RWPE1 (cell line): Measurements from ENCODE around the gene TNFSF10.
"Not testable (repeated sequence)": the region's sequence is repeated elsewhere in the genome, so short reads cannot be mapped to it uniquely, and the experiment has no call there.

ENCODE experiments used
- CTCF ChIA-PET: fragments of 350-600 bp; sonication (Branson Sonifier 250); formaldehyde crosslinking; extraction: SDS; loops from one replicate; lab custom pipeline; 2021; lab: Yijun Ruan, JAX
- POLR2A ChIA-PET: fragments of 400-600 bp; formaldehyde crosslinking; extraction: SDS; loops from one replicate; lab custom pipeline; 2020; ENCODE audit warnings: antibody characterized with exemption; ENCODE audit not compliant: low non-redundant PET; lab: Yijun Ruan, JAX
- DNase-seq: peaks from one replicate; pipeline ENCODE4 v3.0.0; 2012; ENCODE audit warnings: low spot score
- H3K27ac ChIP-seq: fragments of 450-650 bp; 2 replicates; pipeline ENCODE4 v1.5.1; 2017
- CTCF ChIP-seq: fragments of 450-650 bp; conservative IDR thresholded peaks from 2 replicates; pipeline ENCODE4 v1.5.1; 2017; ENCODE audit warnings: low read depth, mild to moderate bottlenecking

TNFSF10 gene

GRCh38 chr3:172522871-172523818 is at the start of gene TNFSF10:
Gene TNFSF10, minus strand, starts transcription at chr3:172523430. Its CDS starts 46 bp downstream, at chr3:172523384.
- TF ChIP-seq CTCF, result no peak
- peak within 1 kb of the TSS; percentile 81 for H3K27ac ChIP-seq
- CTCF ChIA-PET, result interaction anchor here (0.6 to 0.9 kb wide), 2 partner anchors 73 to 100 kb away, joined by 3 read pairs; no protein-coding TSS in a partner anchor
- peak; percentile 49 for DNase-seq
- POLR2A ChIA-PET, result no interaction called here

GRCh38 chr3:172569128-172570008 is 46.1 kb upstream of the TNFSF10 start:
- TF ChIP-seq CTCF, result no peak
- CTCF ChIA-PET, result no interaction called here

GRCh38 chr3:172568701-172569100 is 45.5 kb upstream of the TNFSF10 start:
- ChIA-PET POLR2A (no interaction called here), CTCF (no interaction called here)
- no peak for TF ChIP-seq CTCF
- no peak overlapping the region for H3K27ac ChIP-seq
- no peak for DNase-seq

More at GRCh38 chr3:172569128-172570008, 46.1 kb upstream of the TNFSF10 start:
- H3K27ac ChIP-seq, result no peak overlapping the region
- POLR2A ChIA-PET, result no interaction called here
- DNase-seq, result no peak

GRCh38 chr3:172566785-172567184 is 43.6 kb upstream of the TNFSF10 start:
- POLR2A ChIA-PET, DNase-seq, H3K27ac ChIP-seq, CTCF ChIA-PET: not testable (repeated sequence)

GRCh38 chr3:172564499-172564898 is 41.3 kb upstream of the TNFSF10 start:
- ChIA-PET CTCF (no interaction called here), POLR2A (no interaction called here)
- no peak for TF ChIP-seq CTCF
- H3K27ac ChIP-seq, result no peak overlapping the region
- no peak for DNase-seq

- POLR2A ChIA-PET, result no interaction called here
- H3K27ac ChIP-seq, result peak overlapping the region; percentile 96
- peak; percentile 37 for DNase-seq
- TF ChIP-seq CTCF, result no peak
- CTCF ChIA-PET, result no interaction called here
Observed at GRCh38 chr3:172562871-172563865, 39.9 kb upstream of the TNFSF10 start.
